ENCODE measurements around the gene MACF1.
"Not testable (repeated sequence)": the region's sequence is repeated elsewhere in the genome, so short reads cannot be mapped to it uniquely, and the experiment has no call there.

MACF1 gene, protein sequence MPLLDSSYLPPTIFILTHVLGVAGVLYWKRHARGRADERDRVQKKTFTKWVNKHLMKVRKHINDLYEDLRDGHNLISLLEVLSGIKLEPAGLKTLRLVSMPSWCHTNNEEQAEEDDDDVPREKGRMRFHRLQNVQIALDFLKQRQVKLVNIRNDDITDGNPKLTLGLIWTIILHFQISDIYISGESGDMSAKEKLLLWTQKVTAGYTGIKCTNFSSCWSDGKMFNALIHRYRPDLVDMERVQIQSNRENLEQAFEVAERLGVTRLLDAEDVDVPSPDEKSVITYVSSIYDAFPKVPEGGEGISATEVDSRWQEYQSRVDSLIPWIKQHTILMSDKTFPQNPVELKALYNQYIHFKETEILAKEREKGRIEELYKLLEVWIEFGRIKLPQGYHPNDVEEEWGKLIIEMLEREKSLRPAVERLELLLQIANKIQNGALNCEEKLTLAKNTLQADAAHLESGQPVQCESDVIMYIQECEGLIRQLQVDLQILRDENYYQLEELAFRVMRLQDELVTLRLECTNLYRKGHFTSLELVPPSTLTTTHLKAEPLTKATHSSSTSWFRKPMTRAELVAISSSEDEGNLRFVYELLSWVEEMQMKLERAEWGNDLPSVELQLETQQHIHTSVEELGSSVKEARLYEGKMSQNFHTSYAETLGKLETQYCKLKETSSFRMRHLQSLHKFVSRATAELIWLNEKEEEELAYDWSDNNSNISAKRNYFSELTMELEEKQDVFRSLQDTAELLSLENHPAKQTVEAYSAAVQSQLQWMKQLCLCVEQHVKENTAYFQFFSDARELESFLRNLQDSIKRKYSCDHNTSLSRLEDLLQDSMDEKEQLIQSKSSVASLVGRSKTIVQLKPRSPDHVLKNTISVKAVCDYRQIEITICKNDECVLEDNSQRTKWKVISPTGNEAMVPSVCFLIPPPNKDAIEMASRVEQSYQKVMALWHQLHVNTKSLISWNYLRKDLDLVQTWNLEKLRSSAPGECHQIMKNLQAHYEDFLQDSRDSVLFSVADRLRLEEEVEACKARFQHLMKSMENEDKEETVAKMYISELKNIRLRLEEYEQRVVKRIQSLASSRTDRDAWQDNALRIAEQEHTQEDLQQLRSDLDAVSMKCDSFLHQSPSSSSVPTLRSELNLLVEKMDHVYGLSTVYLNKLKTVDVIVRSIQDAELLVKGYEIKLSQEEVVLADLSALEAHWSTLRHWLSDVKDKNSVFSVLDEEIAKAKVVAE (N-terminal part only)

DNA sequence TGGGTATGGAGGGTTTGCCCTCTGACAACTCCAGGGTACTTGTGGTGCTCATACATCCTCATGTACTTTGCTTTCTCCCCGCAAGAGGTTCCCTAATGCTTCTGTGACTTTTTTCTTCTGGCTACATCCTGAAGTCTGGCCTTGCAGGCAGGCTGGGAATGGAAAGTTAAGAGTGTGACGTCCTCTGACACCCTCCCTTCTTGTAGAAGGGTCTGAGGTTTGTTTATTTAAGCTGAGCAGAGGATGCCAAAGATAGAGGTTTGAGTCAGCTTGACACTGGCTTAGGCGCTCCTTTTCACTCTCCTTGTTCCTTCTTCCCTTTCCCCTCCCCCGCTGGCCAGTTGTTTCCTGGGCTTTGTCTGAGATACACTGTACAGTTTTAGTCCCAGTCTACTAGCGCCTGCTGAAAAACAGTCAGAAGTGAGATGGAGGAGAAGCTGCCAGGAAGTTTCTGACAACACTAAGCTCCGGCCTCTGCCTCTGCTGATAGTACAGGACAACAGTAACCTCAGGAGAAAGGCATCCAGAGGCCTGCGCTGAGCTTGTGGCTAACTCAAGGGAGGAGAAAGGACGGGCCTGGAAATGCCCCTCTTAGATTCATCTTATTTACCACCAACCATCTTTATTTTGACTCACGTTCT lies at the start of gene MACF1:
Gene MACF1 (plus strand): TSS at position 255 of the 641 bp plus-strand sequence. CDS start 328 bp downstream, at position 583.
- DNase-seq (ENCODE audit: low spot score), result no peak
- in situ Hi-C loops (cut with MboI; ENCODE audit: low pct_unique_long_range_greater_than_20kb, low sequenced_read_pairs, unreplicated experiment), result no loop called here
- TF ChIP-seq, protein P1, sequence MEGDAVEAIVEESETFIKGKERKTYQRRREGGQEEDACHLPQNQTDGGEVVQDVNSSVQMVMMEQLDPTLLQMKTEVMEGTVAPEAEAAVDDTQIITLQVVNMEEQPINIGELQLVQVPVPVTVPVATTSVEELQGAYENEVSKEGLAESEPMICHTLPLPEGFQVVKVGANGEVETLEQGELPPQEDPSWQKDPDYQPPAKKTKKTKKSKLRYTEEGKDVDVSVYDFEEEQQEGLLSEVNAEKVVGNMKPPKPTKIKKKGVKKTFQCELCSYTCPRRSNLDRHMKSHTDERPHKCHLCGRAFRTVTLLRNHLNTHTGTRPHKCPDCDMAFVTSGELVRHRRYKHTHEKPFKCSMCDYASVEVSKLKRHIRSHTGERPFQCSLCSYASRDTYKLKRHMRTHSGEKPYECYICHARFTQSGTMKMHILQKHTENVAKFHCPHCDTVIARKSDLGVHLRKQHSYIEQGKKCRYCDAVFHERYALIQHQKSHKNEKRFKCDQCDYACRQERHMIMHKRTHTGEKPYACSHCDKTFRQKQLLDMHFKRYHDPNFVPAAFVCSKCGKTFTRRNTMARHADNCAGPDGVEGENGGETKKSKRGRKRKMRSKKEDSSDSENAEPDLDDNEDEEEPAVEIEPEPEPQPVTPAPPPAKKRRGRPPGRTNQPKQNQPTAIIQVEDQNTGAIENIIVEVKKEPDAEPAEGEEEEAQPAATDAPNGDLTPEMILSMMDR (IDR thresholded peaks at IDR 0.05; ENCODE audit: extremely low read depth, insufficient read depth, missing control alignments), result no peak

DNA sequence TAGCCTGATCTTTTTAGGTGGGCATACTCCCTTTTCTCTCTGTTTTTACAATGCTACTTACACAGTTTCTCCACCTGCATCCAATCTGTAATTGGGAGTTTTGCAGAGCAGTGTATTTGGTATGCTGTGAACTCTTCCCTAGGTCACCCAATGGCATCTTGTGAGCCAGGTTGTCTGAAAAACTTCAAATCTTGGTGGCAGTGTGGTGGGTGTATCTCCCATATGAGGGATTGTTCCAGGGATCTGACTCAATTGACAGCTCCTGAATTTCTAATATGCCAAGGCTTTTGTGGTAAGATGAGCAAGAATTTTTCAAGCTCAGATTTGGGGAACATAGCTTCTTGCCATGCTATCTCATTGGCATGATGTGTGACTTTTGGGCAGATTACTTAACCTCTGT lies 47.2 kb upstream of the MACF1 start:
- TF ChIP-seq, protein P1 (IDR thresholded peaks at IDR 0.05; ENCODE audit: extremely low read depth, insufficient read depth, missing control alignments), result no peak
- no peak for DNase-seq (ENCODE audit: low spot score)
- in situ Hi-C loops (cut with MboI; ENCODE audit: low pct_unique_long_range_greater_than_20kb, low sequenced_read_pairs, unreplicated experiment), result no loop called here

DNA sequence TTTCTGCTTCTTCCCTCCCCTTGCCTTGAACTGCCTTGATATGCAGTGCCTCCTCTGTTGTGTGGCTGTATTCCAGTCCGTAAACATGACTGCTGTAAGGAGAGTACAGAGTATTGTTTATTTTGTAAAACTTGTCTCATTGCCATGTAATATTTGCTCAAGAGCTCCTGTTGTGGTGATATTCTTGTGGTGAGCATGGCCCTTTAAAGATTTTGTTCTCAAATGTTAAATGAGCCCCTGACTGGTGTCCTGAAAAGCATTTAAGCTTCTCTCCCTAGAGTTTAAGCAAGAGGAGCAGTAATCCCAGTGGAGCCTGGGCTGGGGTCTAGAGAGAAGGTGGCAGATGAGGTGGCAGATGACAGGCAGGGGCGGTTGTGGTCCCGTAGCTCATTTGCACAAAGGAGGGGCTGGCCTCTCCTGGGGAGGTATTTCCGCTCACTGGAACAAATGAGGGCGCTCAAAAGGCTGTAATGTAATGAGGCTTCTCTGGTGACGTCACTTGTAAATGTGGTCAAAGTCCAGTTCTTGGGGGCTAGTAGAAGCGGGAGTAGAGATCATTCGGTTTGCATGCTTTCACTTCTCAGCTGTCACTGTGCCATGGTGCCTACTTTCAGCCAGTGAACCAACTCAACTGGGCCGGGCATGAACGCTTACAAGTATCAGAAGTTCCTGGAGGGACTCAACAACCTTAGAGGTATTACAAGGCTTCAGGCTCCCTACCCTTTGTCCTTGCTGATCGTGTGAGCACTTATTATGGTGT lies 46.0 kb upstream of the MACF1 start:
- TF ChIP-seq, protein P1 (IDR thresholded peaks at IDR 0.05; ENCODE audit: extremely low read depth, insufficient read depth, missing control alignments), result no peak
- DNase-seq (ENCODE audit: low spot score), result no peak

DNA sequence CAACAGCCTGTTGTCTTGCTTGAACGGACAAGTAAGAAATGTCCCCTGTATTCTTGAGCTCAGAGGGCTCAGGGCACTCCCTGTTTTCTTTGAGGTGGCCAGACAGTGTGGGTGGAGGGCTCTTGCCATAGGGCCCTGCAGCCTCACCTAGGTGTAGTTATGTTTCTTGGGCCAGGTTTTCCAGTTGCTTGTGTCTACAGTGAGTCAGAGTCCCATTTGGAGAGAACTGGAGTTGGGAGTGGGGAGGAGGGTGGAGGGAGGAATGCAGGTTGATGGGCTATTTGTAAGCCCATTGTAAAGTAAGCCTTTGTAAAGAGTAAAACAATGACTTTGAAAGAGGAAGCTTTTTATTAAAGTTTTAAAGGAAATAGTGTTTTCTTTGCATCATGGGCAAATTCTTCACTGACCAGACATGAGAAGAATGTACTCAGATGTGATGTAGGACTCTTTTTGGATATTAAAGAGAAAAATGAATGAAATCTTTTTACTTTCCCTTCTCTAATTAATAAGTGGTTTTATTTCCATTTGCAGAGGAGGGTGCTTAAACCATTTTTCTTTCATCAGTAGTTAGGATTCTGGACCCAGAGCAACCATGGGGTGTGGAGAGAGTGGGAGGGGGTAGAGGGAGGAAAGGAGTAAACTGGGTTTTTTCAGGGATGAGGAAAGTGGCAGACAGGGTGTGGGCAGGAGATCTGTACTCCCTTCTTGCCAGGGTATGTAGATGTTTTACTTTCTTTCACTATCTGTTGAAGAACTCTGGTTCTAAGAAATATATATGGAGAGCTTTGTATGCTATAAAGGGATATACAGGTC lies 45.1 kb upstream of the MACF1 start:
- DNase-seq (ENCODE audit: low spot score), result no peak
- TF ChIP-seq, protein P1 (IDR thresholded peaks at IDR 0.05; ENCODE audit: extremely low read depth, insufficient read depth, missing control alignments), result no peak
- in situ Hi-C loops (cut with MboI; ENCODE audit: low pct_unique_long_range_greater_than_20kb, low sequenced_read_pairs, unreplicated experiment), result no loop called here

More for the DNA sequence above, 46.0 kb upstream of the MACF1 start:
- in situ Hi-C loops (cut with MboI; ENCODE audit: low pct_unique_long_range_greater_than_20kb, low sequenced_read_pairs, unreplicated experiment), result no loop called here

DNA sequence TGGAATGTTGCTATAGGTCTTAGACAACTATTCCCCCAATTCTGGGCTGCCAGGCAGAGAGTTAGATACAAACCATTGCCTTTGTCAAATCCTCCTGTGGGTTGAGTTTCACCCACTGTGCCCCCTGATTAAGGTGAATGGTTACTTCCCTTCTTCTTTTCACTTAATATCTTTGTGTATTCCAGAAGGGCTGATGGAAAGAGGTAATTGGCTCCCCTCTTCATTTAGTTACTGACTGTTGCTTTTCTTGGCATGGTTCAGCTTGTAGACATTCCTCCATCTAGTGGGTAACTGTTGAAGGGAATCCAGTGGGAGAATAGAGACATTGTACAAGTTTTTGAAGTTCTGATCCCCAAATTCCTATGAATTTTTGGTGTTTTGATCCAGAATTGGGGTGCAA lies 43.8 kb upstream of the MACF1 start:
- TF ChIP-seq, protein P1 (IDR thresholded peaks at IDR 0.05; ENCODE audit: extremely low read depth, insufficient read depth, missing control alignments), result no peak
- in situ Hi-C loops (cut with MboI; ENCODE audit: low pct_unique_long_range_greater_than_20kb, low sequenced_read_pairs, unreplicated experiment), result no loop called here
- no peak for DNase-seq (ENCODE audit: low spot score)

DNA sequence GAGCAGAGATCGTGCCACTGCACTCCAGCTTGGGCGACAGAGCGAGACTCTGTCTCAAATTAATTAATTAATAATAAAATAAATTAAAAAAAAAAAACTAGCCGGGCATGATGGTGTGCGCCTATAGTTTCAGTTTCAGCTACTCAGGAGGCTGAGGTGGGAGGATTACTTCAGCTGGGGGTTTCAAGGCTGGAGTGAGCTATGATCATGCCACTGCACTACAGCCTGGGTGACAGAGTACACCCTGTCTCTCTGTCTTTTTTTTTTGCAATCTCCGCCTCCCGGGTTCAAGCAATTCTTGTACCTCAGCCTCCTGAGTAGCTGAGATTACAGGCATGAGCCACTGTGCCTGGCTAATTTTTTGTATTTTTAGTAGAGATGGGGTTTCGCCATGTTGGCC lies 42.7 kb upstream of the MACF1 start:
- in situ Hi-C loops (cut with MboI; ENCODE audit: low pct_unique_long_range_greater_than_20kb, low sequenced_read_pairs, unreplicated experiment); DNase-seq (ENCODE audit: low spot score): not testable (repeated sequence)
